Measurements from ENCODE around the gene SYNGR2. TPM values are rescaled to one million over a fixed set of nuclear protein-coding genes. Genes with fewer than 3 reads are reported as not detected.

The SYNGR2 gene
- polyA plus RNA-seq, 1 experiment, result 135 TPM

DNA sequence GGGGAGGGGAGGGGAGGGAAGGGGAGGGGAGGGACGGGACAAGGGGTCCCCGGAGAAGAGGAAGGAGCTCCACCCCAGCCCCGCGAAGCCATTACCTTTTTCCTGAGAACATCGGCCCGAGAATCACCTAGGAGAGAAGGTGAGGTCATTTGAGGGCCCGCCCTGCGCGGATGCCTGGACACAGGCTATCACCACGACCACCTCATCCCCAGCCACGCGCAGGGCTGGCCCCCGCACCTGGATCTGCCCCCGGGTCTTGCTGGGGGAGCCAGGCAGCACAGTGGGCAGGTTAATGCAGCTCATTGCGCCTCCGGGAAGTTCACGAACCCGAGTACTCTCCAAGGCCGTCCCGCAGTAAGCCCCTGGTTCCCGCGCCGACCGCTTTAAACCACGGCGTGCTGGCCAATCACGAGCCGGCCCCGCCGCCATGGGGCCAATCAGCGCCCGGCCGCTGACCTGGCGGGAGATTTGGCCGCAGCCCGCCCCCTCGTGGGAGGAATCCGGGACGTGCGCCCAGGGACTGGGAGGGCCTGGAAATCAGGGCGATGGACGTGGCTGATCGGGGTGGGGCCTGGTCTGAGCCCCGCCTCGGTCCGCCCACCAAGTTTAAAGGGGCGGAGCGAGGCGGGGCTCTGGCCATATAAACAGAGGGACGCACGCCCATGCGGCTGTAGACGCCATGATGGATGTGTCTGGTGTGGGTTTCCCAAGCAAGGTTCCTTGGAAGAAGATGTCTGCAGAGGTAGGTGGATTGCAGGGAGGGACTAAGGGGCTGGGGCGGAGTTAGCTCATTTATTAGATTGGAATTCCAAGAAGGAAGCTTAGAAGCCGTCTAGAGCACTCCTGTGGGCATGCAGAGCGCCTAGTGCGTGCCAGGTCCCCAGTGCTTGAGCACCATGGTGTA lies 18.6 kb downstream of the SYNGR2 start, which contains the start of the genes AFMID and TK1:
AFMID (plus strand) TSS at position 671 of the 904 bp plus-strand sequence; CDS start at position 680, 9 bp downstream.
TK1 (minus strand) TSS at position 361 of the 904 bp plus-strand sequence; CDS start at position 303, 58 bp downstream.
- Histone ChIP-seq H3K4me3 (ENCODE audit: low read depth, low read length) (peak within 1 kb of the TSS; percentile 63), H3K27me3 (ENCODE audit: control insufficient read depth, insufficient read depth, low read length) (no peaks in the 10 kb centered on the region), H3K36me3 (ENCODE audit: control insufficient read depth, insufficient read depth, low read length) (peaks cover 3% of the 10 kb centered on the region; the same call in 1 of the 2 replicates)
- DNase-seq (ENCODE audit: low read depth), result peak; percentile 78
- CTCF ChIA-PET, result interaction anchor here (0.9 to 3.7 kb wide), 8 partner anchors 11 to 235 kb away, joined by 3 to 35 read pairs (median 5); no protein-coding TSS in a partner anchor
- POLR2A ChIA-PET, result interaction anchor here (0.6 kb wide), 1 partner anchor 229 kb away, joined by 21 read pairs; the partner anchor contains the start of gene TNRC6C
- TF ChIP-seq, protein P1, sequence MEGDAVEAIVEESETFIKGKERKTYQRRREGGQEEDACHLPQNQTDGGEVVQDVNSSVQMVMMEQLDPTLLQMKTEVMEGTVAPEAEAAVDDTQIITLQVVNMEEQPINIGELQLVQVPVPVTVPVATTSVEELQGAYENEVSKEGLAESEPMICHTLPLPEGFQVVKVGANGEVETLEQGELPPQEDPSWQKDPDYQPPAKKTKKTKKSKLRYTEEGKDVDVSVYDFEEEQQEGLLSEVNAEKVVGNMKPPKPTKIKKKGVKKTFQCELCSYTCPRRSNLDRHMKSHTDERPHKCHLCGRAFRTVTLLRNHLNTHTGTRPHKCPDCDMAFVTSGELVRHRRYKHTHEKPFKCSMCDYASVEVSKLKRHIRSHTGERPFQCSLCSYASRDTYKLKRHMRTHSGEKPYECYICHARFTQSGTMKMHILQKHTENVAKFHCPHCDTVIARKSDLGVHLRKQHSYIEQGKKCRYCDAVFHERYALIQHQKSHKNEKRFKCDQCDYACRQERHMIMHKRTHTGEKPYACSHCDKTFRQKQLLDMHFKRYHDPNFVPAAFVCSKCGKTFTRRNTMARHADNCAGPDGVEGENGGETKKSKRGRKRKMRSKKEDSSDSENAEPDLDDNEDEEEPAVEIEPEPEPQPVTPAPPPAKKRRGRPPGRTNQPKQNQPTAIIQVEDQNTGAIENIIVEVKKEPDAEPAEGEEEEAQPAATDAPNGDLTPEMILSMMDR (IDR thresholded peaks at IDR 0.05; ENCODE audit: insufficient read depth, low read depth, low read length), result peak; percentile 91

DNA sequence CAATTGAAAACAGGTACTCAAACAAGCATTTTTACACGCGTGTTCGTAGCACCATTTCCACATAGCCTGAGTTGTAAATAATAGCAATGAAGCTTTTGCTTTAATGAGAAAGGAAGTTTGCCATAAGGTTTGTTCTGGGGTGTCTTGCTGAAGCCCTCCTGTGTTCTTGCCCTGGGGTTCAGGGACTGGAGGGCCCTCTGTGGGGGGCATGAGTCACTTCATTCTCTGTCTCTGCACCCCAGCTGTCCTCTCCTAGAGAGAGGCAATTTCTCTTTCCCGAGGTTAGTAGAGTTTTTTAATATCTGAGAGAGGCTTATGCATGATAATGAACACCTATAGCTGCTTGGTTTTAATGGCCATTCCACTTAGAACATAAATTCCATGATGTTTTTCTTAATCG lies 28.3 kb downstream of the SYNGR2 start:
- Histone ChIP-seq H3K27me3 (ENCODE audit: control insufficient read depth, insufficient read depth, low read length) (no peaks in the 10 kb centered on the region), H3K4me3 (ENCODE audit: low read depth, low read length) (no peak overlapping the region), H3K36me3 (ENCODE audit: control insufficient read depth, insufficient read depth, low read length) (peaks cover 2% of the 10 kb centered on the region; the same call in 1 of the 2 replicates)
- CTCF ChIA-PET, result no interaction called here
- DNase-seq (ENCODE audit: low read depth), result no peak
- POLR2A ChIA-PET, result no interaction called here
- TF ChIP-seq, protein P1 (IDR thresholded peaks at IDR 0.05; ENCODE audit: insufficient read depth, low read depth, low read length), result no peak

DNA sequence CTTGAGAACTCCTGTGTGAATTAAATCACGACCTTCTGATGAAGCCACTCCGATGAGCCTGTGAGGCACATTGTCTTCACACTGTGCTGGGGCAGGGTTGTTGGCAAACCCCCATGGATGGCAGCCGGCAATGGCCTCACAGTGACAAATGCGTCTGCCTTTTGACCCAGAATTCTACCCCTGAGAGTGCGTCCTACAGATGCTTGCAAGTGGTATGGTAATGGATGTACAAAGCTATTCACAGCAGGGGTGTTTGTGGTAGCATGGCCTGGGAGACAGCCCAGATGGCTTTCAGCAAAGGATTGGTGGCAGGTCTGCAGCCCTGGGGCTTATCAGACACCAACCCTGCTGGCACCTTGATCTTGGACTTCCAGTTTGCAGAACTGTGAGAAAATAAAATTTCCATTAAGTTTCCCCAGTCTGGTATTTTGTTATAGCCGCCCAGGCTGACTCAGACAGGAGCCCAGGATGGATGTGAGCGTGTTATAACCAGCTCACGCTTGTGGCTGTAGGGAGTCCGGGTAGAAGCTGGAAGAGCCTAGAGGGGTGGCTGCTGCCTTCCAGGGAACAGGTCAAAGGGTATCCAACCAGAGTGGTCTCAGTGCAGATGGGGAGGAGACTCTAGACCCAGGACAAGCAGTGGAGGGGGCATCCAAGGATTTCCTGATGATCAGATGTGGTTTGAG lies 28.9 kb downstream of the SYNGR2 start:
- Histone ChIP-seq H3K36me3 (ENCODE audit: control insufficient read depth, insufficient read depth, low read length) (peaks cover 2% of the 10 kb centered on the region; the same call in 1 of the 2 replicates), H3K4me3 (ENCODE audit: low read depth, low read length) (no peak overlapping the region), H3K27me3 (ENCODE audit: control insufficient read depth, insufficient read depth, low read length) (no peaks in the 10 kb centered on the region)
- no peak for DNase-seq (ENCODE audit: low read depth)
- TF ChIP-seq, protein P1 (IDR thresholded peaks at IDR 0.05; ENCODE audit: insufficient read depth, low read depth, low read length), result no peak
- ChIA-PET POLR2A (no interaction called here), CTCF (interaction anchor here (0.6 to 1.5 kb wide), 2 partner anchors 11 to 408 kb away, joined by 3 to 5 read pairs; partner anchors contain the start of gene TK1)

DNA sequence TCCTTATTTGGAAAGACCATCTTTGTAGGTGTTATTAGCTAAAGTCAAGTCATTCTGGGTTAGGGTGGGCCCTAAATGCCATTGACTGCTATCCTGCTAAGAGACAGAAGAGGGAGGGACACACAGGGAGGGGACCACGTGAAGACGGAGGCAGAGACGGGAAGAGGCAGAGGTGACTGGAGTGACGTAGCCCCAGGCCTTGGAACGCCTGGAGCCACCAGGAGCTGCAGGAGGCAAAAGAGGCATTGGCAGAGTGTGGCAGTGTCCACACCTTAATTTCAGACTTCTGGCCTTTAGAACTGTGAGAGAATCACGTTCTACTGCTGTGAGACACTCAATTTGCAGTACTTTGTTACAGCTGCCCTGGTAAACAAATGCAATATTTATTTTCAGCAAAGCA lies 32.1 kb downstream of the SYNGR2 start:
- Histone ChIP-seq H3K27me3 (ENCODE audit: control insufficient read depth, insufficient read depth, low read length) (no peaks in the 10 kb centered on the region), H3K4me3 (ENCODE audit: low read depth, low read length) (no peak overlapping the region), H3K36me3 (ENCODE audit: control insufficient read depth, insufficient read depth, low read length) (no peaks in the 10 kb centered on the region; the same call in 1 of the 2 replicates)
- ChIA-PET CTCF (interaction anchor here (1.1 kb wide), 1 partner anchor 15 kb away, joined by 3 read pairs; no protein-coding TSS in a partner anchor), POLR2A (no interaction called here)
- no peak for DNase-seq (ENCODE audit: low read depth)
- TF ChIP-seq, protein P1 (IDR thresholded peaks at IDR 0.05; ENCODE audit: insufficient read depth, low read depth, low read length), result no peak

All from BJ (cell line).